ENCODE measurements around the gene TERT.
"Not testable (repeated sequence)": the region's sequence is repeated elsewhere in the genome, so short reads cannot be mapped to it uniquely, and the experiment has no call there.

Gene TERT

GRCh38 chr5:1285883-1286291 lies 9.0 kb downstream of the TERT start:
- in situ Hi-C loops (cut with HindIII; ENCODE audit: low sequenced_read_pairs): no loop called here
- H3K4me3 ChIP-seq (ENCODE audit: low read depth, low read length): no peak overlapping the region
- TF ChIP-seq CTCF (IDR thresholded peaks at IDR 0.05; ENCODE audit: low read depth, low read length, missing control alignments): no peak
- DNase-seq (ENCODE audit: low read depth): no peak

GRCh38 chr5:1285141-1285540 lies 9.7 kb downstream of the TERT start:
- in situ Hi-C loops (cut with HindIII; ENCODE audit: low sequenced_read_pairs): no loop called here
- no peak for TF ChIP-seq CTCF (IDR thresholded peaks at IDR 0.05; ENCODE audit: low read depth, low read length, missing control alignments)
- H3K4me3 ChIP-seq (ENCODE audit: low read depth, low read length): no peak overlapping the region
- no peak for DNase-seq (ENCODE audit: low read depth)

GRCh38 chr5:1284336-1284970 lies 10.4 kb downstream of the TERT start:
- H3K4me3 ChIP-seq (ENCODE audit: low read depth, low read length); in situ Hi-C loops (cut with HindIII; ENCODE audit: low sequenced_read_pairs); DNase-seq (ENCODE audit: low read depth): not testable (repeated sequence)

- H3K4me3 ChIP-seq (ENCODE audit: low read depth, low read length); DNase-seq (ENCODE audit: low read depth); in situ Hi-C loops (cut with HindIII; ENCODE audit: low sequenced_read_pairs): not testable (repeated sequence)
Observed at GRCh38 chr5:1283729-1284041, 11.2 kb downstream of the TERT start.

- H3K4me3 ChIP-seq (ENCODE audit: low read depth, low read length); DNase-seq (ENCODE audit: low read depth): not testable (repeated sequence)
Observed at GRCh38 chr5:1282993-1283728, 11.7 kb downstream of the TERT start.

GRCh38 chr5:1282131-1282992 lies 12.5 kb downstream of the TERT start:
- no peak overlapping the region for H3K4me3 ChIP-seq (ENCODE audit: low read depth, low read length)
- in situ Hi-C loops (cut with HindIII; ENCODE audit: low sequenced_read_pairs): no loop called here
- no peak for DNase-seq (ENCODE audit: low read depth)
- no peak for TF ChIP-seq CTCF (IDR thresholded peaks at IDR 0.05; ENCODE audit: low read depth, low read length, missing control alignments)

More at GRCh38 chr5:1282993-1283728, 11.7 kb downstream of the TERT start:
- in situ Hi-C loops (cut with HindIII; ENCODE audit: low sequenced_read_pairs): not testable (repeated sequence)

- no peak for TF ChIP-seq CTCF (IDR thresholded peaks at IDR 0.05; ENCODE audit: low read depth, low read length, missing control alignments)
- no peak overlapping the region for H3K4me3 ChIP-seq (ENCODE audit: low read depth, low read length)
- in situ Hi-C loops (cut with HindIII; ENCODE audit: low sequenced_read_pairs): no loop called here
- no peak for DNase-seq (ENCODE audit: low read depth)
Observed at GRCh38 chr5:1281038-1281882, 13.6 kb downstream of the TERT start.
